IMR-90 (cell line): Measurements from ENCODE around the gene PSEN2. TPM values are rescaled to one million over a fixed set of nuclear protein-coding genes. Genes with fewer than 3 reads are reported as not detected.

Experiments
- polyA plus RNA-seq, 3 experiments: library from polyadenylated mRNA; depleted of rRNA; stranded (reverse); fragments of >200 nt; gene quantifications; 2 replicates each; pipeline ENCODE4 v1.2.3, GENCODE V29; 2012; ENCODE audit warnings: low replicate concordance in 1 of 3
- total RNA-seq: library from RNA; depleted of rRNA; stranded (reverse); fragments of >200 nt; gene quantifications from 2 replicates; pipeline ENCODE4 v1.2.3, GENCODE V29; 2012; rRNA removed

Gene PSEN2
- total and polyA plus RNA-seq, 2 of the 4 experiments (the other 2 are of a cell fraction) = 15.0 to 24.4 TPM

Other genes starting within 250 kb of the PSEN2 start
- 0.72 and 0.83 TPM in 2 replicates for gene ITPKB, start 131.3 kb upstream of the PSEN2 start, total RNA-seq
- 1.3 and 1.4 TPM in 2 replicates for gene ITPKB, start 131.3 kb upstream of the PSEN2 start, polyA plus RNA-seq (2012; rRNA removed)
- 3.3 and 3.8 TPM in 2 replicates for gene COQ8A, start 69.7 kb downstream of the PSEN2 start, total RNA-seq
- gene COQ8A, start 69.7 kb downstream of the PSEN2 start, polyA plus RNA-seq (2012; rRNA removed) = 5.8 and 6.1 TPM in 2 replicates